ENCODE results near the gene IFNGR1. TPM values are rescaled to one million over a fixed set of nuclear protein-coding genes. Genes with fewer than 3 reads are reported as not detected.

The IFNGR1 gene
- total RNA-seq, 1 experiment from 2014 or later: 27.1 TPM

DNA sequence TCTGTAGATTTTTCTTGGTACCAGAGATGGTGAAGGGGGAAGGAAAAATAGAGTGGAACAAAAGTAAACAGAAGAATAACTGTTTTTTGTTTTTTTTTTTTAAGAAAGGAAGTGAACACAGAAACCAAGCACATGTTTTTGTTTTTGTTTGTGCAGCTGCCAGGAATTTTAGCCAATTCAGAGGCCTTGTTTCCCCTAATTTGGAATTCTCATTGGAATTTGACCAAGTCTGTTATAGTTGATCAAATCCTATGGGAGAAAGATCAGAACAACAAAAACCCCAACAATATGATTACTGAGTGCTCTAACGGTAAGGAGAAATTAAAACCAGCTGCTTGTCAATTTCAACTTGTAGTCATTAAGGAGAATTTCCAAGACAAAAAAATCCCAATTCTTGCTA is 27.5 kb downstream of the IFNGR1 start (continued):
- no peak for TF ChIP-seq EZH2phosphoT487 (IDR thresholded peaks at IDR 0.05; ENCODE audit: borderline replicate concordance)
- TF ChIP-seq FOSL1 (IDR thresholded peaks at IDR 0.05; ENCODE audit: low read depth): no peak

GRCh38 chr6:137191236-137191635 is 27.9 kb downstream of the IFNGR1 start:
- Histone ChIP-seq H3K27ac (ENCODE audit: low read depth, low read length) (no peak overlapping the region), H3K4me3 (replicated peaks in 1 of 2; ENCODE audit: low read depth in 1 of 2, low read length in 2 of 2) (no peak overlapping the region), H3K27me3 (ENCODE audit: insufficient read depth, low read length) (no peaks in the 10 kb centered on the region), H3K9ac (ENCODE audit: low read length) (no peak overlapping the region), H3K9me3 (ENCODE audit: control insufficient read depth in 1 of 2, insufficient read depth in 1 of 2, low read depth in 1 of 2, low read length in 2 of 2) (peaks cover 0 to 4% of the 10 kb centered on the region in 2 experiments; a peak in 2 of 4 replicates), H3K79me2 (ENCODE audit: insufficient read depth, low read length) (no peaks in the 10 kb centered on the region), H2AFZ (ENCODE audit: low read depth, low read length, poor library complexity, severe bottlenecking) (no peak overlapping the region), H3K4me1 (ENCODE audit: control insufficient read depth in 1 of 2, insufficient read depth in 2 of 2, low read length in 2 of 2) (no peaks in the 10 kb centered on the region), H3K4me2 (ENCODE audit: low read length) (no peak overlapping the region), H4K20me1 (ENCODE audit: insufficient read depth) (no peaks in the 10 kb centered on the region), H3K9me2 (ENCODE audit: insufficient read depth) (no peaks in the 10 kb centered on the region), H3K36me3 (ENCODE audit: control insufficient read depth in 1 of 2, insufficient read depth in 2 of 2, low read length in 2 of 2) (no peaks in the 10 kb centered on the region)
- ChIA-PET CTCF (no interaction called here), RAD21 (ENCODE audit: low non-redundant PET in 1 of 2, low total read pairs in 2 of 2, uncharacterized antibody in 2 of 2, unreplicated experiment in 2 of 2) (no interaction called here), POLR2A (no interaction called here)
- no peak for TF ChIP-seq SRF (IDR thresholded peaks at IDR 0.05; ENCODE audit: low read depth)
- TF ChIP-seq EZH2phosphoT487 (IDR thresholded peaks at IDR 0.05; ENCODE audit: borderline replicate concordance): no peak
- DNase-seq (ENCODE audit: low read depth, low spot score): no peak
- no TSS peak for BruUV-seq (replicated peaks)
- ATAC-seq: no peak
- intact Hi-C loops (cut with micrococcal nuclease): no loop called here

DNA sequence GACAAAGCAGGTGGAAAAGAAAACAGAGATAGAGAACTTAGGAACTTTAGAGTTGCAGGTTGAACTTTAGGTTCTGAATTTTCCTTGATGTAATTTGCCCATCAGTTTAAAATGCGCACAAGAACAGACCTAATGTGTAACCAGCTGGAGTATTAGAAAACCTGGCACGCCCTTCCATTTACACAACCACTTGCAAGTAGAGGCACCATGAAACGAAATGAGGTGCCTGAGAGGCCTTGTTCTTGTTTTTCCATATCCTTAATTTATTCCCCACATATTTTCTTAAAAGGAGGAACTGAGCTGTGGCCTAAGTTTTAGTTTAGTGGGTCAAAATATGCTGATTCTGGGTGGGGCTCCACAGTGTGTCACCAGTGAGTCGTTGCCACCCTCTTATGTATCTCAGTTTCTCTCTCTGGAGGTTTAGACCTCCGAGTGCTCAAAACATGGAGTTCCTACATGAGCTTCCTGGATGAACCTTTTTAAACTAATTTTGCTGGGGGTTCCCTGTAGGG is 28.5 kb downstream of the IFNGR1 start:
- DNase-seq (ENCODE audit: low read depth, low spot score) (no peak), ATAC-seq (no peak)
- Histone ChIP-seq H3K9me2 (ENCODE audit: insufficient read depth) (no peaks in the 10 kb centered on the region), H2AFZ (ENCODE audit: low read depth, low read length, poor library complexity, severe bottlenecking) (no peak overlapping the region), H3K9me3 (ENCODE audit: control insufficient read depth in 1 of 2, insufficient read depth in 1 of 2, low read depth in 1 of 2, low read length in 2 of 2) (peaks cover 0 to 4% of the 10 kb centered on the region in 2 experiments; a peak in 2 of 4 replicates), H3K9ac (ENCODE audit: low read length) (no peak overlapping the region), H3K27ac (ENCODE audit: low read depth, low read length) (no peak overlapping the region), H3K4me2 (ENCODE audit: low read length) (no peak overlapping the region), H3K79me2 (ENCODE audit: insufficient read depth, low read length) (no peaks in the 10 kb centered on the region), H3K36me3 (ENCODE audit: control insufficient read depth in 1 of 2, insufficient read depth in 2 of 2, low read length in 2 of 2) (no peaks in the 10 kb centered on the region), H3K27me3 (ENCODE audit: insufficient read depth, low read length) (no peaks in the 10 kb centered on the region), H4K20me1 (ENCODE audit: insufficient read depth) (no peaks in the 10 kb centered on the region), H3K4me1 (ENCODE audit: control insufficient read depth in 1 of 2, insufficient read depth in 2 of 2, low read length in 2 of 2) (no peaks in the 10 kb centered on the region), H3K4me3 (replicated peaks in 1 of 2; ENCODE audit: low read depth in 1 of 2, low read length in 2 of 2) (no peak overlapping the region)
- intact Hi-C loops (cut with micrococcal nuclease): no loop called here
- POLR2A ChIA-PET: no interaction called here
- CTCF ChIA-PET: no interaction called here
- TF ChIP-seq SP1 (IDR thresholded peaks at IDR 0.05; ENCODE audit: low read depth) (no peak), FOSL1 (IDR thresholded peaks at IDR 0.05; ENCODE audit: low read depth) (no peak), CEBPB (IDR thresholded peaks at IDR 0.05; ENCODE audit: low read depth) (no peak), JUND (IDR thresholded peaks at IDR 0.05) (no peak), SRF (IDR thresholded peaks at IDR 0.05; ENCODE audit: low read depth) (no peak)
- no TSS peak for BruUV-seq (replicated peaks)
- RAD21 ChIA-PET (ENCODE audit: low non-redundant PET in 1 of 2, low total read pairs in 2 of 2, uncharacterized antibody in 2 of 2, unreplicated experiment in 2 of 2): no interaction called here

Data from HCT116 (cell line).